Thyroid gland (tissue), 4 donors: ENCODE data around the gene TALDO1. TPM values are rescaled to one million over a fixed set of nuclear protein-coding genes. Genes with fewer than 3 reads are reported as not detected.
"Not testable (repeated sequence)": the region's sequence is repeated elsewhere in the genome, so short reads cannot be mapped to it uniquely, and the experiment has no call there.

Source experiments
- DNase-seq, 2 donors: peaks; one replicate each; pipeline ENCODE4 v3.0.0-alpha.2; 2019
- H3K27ac ChIP-seq, 3 donors: fragments of 200-600 bp; sonication (generic); 1 replicate in 2 of 3; 2 replicates in 1 of 3; pipeline ENCODE4 v1.5.1; 2016 to 2019; ENCODE audit warnings: mild to moderate bottlenecking in 1 of 3, moderate library complexity in 1 of 3
- H3K27me3 ChIP-seq: fragments of 200-600 bp; sonication (generic); one replicate; pipeline ENCODE4 v1.5.1; 2019
- H3K36me3 ChIP-seq, 2 donors: fragments of 200-600 bp; sonication (generic); one replicate each; pipeline ENCODE4 v1.5.1; 2016 to 2019
- H3K4me1 ChIP-seq, 2 donors: fragments of 200-600 bp; sonication (generic); one replicate each; pipeline ENCODE4 v1.5.1; 2017 to 2019
- H3K4me3 ChIP-seq, 3 donors: fragments of 200-600 bp; sonication (generic); replicated peaks in 1 of 3; 1 replicate in 2 of 3; 2 replicates in 1 of 3; pipeline ENCODE4 v1.5.1; 2016; ENCODE audit warnings: mild to moderate bottlenecking in 1 of 3
- H3K9me3 ChIP-seq: fragments of 200-600 bp; sonication (generic); one replicate; pipeline ENCODE4 v1.5.1; 2017
- CTCF ChIP-seq, 6 experiments: fragments of 200-600 bp in 3 of 6; fragments of 450-650 bp in 3 of 6; sonication (generic) in 3 of 6; IDR thresholded peaks; one replicate each; pipeline ENCODE4 v1.5.1; 2016 to 2019; ENCODE audit warnings: antibody characterized with exemption in 6 of 6, mild to moderate bottlenecking in 2 of 6, inconsistent platforms in 1 of 6, moderate library complexity in 1 of 6
- POLR2A ChIP-seq, 2 donors: fragments of 450-650 bp; IDR thresholded peaks; one replicate each; pipeline ENCODE4 v1.6.1; 2017; ENCODE audit warnings: antibody characterized with exemption in 2 of 2, mild to moderate bottlenecking in 2 of 2, moderate library complexity in 1 of 2
- WGBS, 2 donors: methylation state at CpG; one replicate each; pipeline ENCODE4 v1.1.5; 2017; 5-methylcytosine and 5-hydroxymethylcytosine counted together
- intact Hi-C: fragments of 100-400 bp; cut with DNase I; formaldehyde crosslinking; loops from one replicate; pipeline ENCODE4 v1.15.1; 2023
- total RNA-seq, 4 donors: library from RNA; depleted of rRNA; stranded (reverse); fragments of >200 nt; gene quantifications; one replicate each; pipeline ENCODE4 v1.2.3, GENCODE V29; 2016

The TALDO1 gene
- total RNA-seq, 4 donors from 2014 or later: 300 to 965 (median 558) TPM

GRCh38 chr11:733072-733471 is 14.2 kb upstream of the TALDO1 start:
- no peak overlapping the region for H3K4me3 ChIP-seq
- no peaks in the 10 kb centered on the region for H3K36me3 ChIP-seq
- H3K4me1 ChIP-seq: peaks cover 0 to 5% of the 10 kb centered on the region in 2 donors
- intact Hi-C loops: no loop called here
- no peak overlapping the region for H3K27ac ChIP-seq
- 75 to 82% methylated on average over 12 to 20 of the region's 20 CpGs for WGBS, 2 donors
- H3K27me3 ChIP-seq: no peaks in the 10 kb centered on the region
- H3K9me3 ChIP-seq: no peaks in the 10 kb centered on the region
- TF ChIP-seq POLR2A (IDR thresholded peaks at IDR 0.05) (no peak), CTCF (IDR thresholded peaks at IDR 0.05) (no peak)
- DNase-seq: no peak

DNA sequence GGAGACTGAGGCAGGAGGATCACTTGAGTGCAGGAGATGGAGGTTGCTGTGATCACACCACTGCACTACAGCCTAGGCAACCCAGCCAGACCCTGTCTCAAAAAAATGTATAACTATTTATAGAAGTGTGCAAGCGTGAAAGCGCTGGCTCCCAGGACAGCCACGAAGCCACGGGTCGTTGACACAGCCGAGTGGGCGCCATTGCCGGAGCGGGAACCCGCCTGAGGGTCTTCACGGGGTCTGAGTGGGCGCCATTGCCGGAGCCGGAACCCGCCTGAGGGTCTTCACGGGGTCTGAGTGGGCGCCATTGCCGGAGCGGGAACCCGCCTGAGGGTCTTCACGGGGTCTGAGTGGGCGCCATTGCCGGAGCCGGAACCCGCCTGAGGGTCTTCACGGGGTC is 12.7 kb upstream of the TALDO1 start:
- H3K27me3 ChIP-seq, DNase-seq, H3K27ac ChIP-seq, H3K4me3 ChIP-seq, intact Hi-C loops, H3K4me1 ChIP-seq, H3K9me3 ChIP-seq, H3K36me3 ChIP-seq: not testable (repeated sequence)
- 88 to 89% methylated on average over 3 to 13 of the region's 26 CpGs for WGBS, 2 donors

- intact Hi-C loops: no loop called here
- no peak for TF ChIP-seq POLR2A (IDR thresholded peaks at IDR 0.05)
- no peak for TF ChIP-seq CTCF (IDR thresholded peaks at IDR 0.05)
- Histone ChIP-seq H3K27ac (no peak overlapping the region), H3K36me3 (no peaks in the 10 kb centered on the region), H3K4me1 (no peaks in the 10 kb centered on the region), H3K27me3 (no peaks in the 10 kb centered on the region), H3K4me3 (no peak overlapping the region), H3K9me3 (no peaks in the 10 kb centered on the region)
- DNase-seq: no peak
- 35 to 40% methylated on average over 7 to 11 of the region's 11 CpGs for WGBS, 2 donors
Measured at GRCh38 chr11:737366-737765, 9.9 kb upstream of the TALDO1 start.

DNA sequence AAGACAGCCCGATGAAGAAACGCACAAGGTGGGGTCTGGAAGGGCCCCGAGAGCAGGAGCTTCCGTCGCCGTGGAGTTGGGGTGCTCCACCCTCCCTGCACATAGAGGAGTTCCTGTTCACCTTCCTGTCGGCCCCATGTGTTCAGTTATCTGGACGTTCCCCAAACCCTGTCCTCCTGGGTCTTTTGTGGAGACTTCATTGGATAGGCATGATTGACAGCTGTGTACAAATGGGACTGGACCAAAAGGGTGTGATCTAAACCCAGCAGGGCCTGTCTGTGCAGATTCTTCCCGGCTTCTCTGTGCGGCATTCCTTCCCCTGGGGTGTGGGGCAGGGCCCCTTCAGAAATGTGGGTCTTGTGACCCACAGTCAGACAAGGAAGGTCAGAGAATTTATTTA is 9.4 kb upstream of the TALDO1 start:
- H3K4me1 ChIP-seq, DNase-seq, H3K36me3 ChIP-seq, H3K27me3 ChIP-seq, H3K27ac ChIP-seq, H3K9me3 ChIP-seq, intact Hi-C loops, H3K4me3 ChIP-seq: not testable (repeated sequence)
- 48 to 61% methylated on average over 10 of the region's 10 CpGs for WGBS, 2 donors

DNA sequence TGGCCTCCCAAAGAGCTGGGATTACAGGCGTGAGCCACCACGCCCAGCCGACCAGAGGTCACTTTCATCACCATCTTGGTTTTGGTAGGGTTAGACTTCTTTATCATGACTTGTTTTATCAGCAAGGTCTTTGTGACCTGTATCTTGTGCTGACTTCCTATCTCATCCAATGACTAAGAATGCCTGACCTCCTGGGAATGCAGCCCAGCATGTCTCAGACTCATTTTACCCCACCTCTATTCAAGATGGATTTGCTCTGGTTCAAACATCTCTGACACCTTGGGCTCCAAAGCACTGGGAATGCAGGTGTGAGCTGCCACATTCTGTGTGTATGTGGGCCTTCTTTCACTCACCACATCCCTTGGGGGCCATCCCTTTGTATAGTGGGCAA is 5.1 kb upstream of the TALDO1 start:
- WGBS, 2 donors: 90 to 92% methylated on average over 3 of the region's 3 CpGs
- H3K27me3 ChIP-seq: no peaks in the 10 kb centered on the region
- H3K36me3 ChIP-seq: no peaks in the 10 kb centered on the region
- no peak for DNase-seq
- TF ChIP-seq POLR2A (IDR thresholded peaks at IDR 0.05) (no peak), CTCF (IDR thresholded peaks at IDR 0.05) (no peak)
- peaks cover 7 to 9% of the 10 kb centered on the region in 2 donors for H3K4me1 ChIP-seq
- no peaks in the 10 kb centered on the region for H3K9me3 ChIP-seq
- intact Hi-C loops: no loop called here
- no peak overlapping the region for H3K4me3 ChIP-seq
- H3K27ac ChIP-seq: no peak overlapping the region

GRCh38 chr11:742571-743201 is 4.6 kb upstream of the TALDO1 start:
- Histone ChIP-seq H3K4me3 (no peak overlapping the region), H3K4me1 (peaks cover 7 to 9% of the 10 kb centered on the region in 2 donors), H3K9me3 (no peaks in the 10 kb centered on the region), H3K27me3 (no peaks in the 10 kb centered on the region), H3K27ac (no peak overlapping the region), H3K36me3 (no peaks in the 10 kb centered on the region)
- 86 to 92% methylated on average over 4 of the region's 4 CpGs for WGBS, 2 donors
- TF ChIP-seq CTCF (IDR thresholded peaks at IDR 0.05) (no peak), POLR2A (IDR thresholded peaks at IDR 0.05) (no peak)
- DNase-seq: no peak
- intact Hi-C loops: no loop called here
